HG02852 (cell line): ENCODE data around the gene HAUS1.
"Not testable (repeated sequence)": the region's sequence is repeated elsewhere in the genome, so short reads cannot be mapped to it uniquely, and the experiment has no call there.

Source experiments
- ATAC-seq: cut with Tn5 transposase; IDR thresholded peaks from one replicate; pipeline ENCODE4 v1.9.1; 2021; ENCODE audit warnings: mild to moderate bottlenecking, moderate library complexity; ENCODE audit not compliant: unreplicated experiment

HAUS1 gene

DNA sequence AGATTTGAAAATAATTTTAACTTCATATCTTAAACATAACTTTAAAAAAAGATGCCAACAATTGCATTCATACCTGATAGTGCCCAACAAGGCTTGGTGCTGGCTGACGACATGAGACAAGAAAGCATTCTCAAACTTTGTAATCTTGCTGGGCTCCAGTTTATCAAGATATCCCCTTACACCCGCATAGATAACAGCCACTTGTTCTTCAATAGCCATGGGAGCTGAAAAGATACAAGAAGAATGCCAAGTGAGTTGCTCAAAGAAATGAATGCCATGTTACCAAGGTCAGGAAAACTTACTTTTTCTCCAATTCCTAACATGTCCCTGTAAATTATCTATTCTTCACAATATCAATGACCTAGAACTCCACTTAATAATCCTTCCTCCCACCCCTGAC, 19.8 kb upstream of the HAUS1 start:
- no peak for ATAC-seq

DNA sequence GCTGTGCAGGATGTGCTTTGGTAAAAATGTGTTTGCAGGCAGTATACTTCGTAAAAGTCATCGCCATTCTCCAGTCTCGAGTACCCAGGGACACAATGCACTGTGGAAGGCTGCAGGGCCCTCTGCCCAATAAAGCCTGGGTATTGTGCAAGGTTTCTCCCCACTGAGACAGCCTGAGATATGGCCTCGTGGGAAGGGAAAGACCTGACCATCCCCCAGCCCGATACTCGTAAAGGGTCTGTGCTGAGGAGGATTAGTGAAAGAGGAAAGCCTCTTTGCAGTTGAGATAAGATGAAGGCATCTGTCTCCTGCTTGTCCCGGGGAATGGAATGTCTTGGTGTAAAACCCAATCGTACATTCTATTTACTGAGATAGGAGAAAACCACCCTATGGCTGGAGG, 15.7 kb upstream of the HAUS1 start:
- not testable (repeated sequence) for ATAC-seq

DNA sequence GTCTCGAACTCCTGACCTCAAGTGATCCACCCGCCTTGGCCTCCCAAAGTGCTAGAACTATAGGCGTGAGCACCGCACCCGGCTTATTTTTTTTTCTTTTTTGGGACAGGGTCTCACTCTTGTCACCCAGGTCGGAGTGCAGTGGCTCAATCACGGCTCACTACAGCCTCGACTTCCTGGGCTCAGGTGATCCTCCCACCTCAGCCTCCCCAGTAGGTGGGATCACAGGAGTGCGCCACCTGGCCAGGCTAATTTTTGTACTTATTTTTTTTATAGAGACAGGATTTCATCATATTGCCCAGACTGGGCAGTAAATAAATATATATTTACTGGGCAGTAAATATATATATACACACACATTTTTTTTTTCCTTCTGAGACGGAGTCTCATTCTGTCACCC, 8.7 kb upstream of the HAUS1 start:
- ATAC-seq, result no peak

DNA sequence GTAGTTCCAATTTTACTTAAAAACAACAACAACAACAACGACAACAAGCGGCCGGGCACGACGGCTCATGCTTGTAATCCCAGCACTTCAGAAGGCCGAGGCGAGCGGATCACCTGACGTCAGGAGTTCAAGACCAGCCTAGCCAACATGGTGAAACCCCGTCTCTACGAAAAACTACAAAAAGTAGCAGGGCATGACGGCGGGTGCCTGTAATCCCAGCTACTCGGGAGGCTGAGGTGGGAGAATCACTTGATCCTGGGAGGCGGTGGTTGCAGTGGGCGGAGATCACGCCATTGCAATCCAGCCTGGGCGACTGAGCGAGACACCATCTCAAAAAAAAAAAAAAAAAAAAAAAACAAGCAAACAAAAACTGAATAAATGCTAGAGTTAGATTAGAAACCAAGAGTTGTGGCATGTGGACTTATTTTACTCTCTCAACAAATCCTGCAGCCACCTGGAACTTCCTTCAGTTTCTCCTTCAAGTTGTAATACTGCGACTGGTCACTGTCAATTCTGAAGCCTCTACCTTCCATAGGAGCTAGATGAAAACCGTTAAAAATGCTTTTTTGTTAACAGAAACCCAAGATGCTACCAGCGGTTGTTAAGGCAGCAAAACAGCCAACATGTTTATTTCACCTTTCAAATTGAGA, 7.4 kb upstream of the HAUS1 start:
- ATAC-seq, result no peak

GRCh38 chr18:46097431-46097800, 6.8 kb upstream of the HAUS1 start:
- peak; percentile 23 for ATAC-seq

DNA sequence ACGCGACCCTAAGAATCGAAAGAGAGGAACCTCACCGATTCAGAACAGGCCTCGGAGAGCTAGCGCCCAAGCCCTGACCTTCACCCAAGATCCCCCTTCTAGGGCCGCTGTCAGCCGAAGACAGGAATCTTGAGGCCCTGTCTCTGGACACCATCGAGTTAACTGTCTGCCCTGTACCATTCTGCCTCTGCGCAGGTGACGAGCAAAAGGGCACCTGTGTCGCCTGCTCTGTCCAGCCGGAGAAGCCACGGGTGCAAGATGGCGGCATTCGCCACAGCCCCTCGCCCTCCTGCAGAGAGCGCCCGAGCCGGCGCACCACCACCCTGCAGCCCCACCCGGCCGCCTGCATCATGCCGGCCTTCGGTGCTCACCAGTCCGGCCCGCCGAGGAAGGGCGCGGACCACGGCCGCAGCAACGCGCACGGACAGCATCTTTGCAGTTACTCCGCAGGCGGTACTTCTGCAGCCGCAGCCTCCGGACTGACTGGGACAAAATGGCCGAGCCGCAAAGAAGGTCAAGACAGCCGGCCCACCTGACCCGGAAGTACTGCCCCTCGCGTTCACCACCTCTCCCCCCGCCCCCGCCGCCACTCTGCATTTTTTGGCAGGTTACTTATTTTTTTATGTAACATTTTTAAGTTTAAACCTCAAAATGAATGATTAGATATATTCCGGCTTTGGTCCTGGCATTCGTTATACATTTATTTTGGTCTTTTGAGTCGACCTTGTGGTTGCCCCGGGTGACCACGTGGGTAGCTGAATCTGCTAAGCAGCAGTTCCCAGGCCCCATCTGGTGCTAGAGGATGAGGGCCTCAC, 6.2 kb upstream of the HAUS1 start, which contains the start of gene ATP5F1A:
Gene ATP5F1A, minus strand, starts transcription at position 496 of the 815 bp plus-strand sequence. Its CDS starts 65 bp downstream, at position 431.
- peak; percentile 79 for ATAC-seq

- ATAC-seq, result no peak
These were observed 5.6 kb upstream of the HAUS1 start for GRCh38 chr18:46098616-46098933.

DNA sequence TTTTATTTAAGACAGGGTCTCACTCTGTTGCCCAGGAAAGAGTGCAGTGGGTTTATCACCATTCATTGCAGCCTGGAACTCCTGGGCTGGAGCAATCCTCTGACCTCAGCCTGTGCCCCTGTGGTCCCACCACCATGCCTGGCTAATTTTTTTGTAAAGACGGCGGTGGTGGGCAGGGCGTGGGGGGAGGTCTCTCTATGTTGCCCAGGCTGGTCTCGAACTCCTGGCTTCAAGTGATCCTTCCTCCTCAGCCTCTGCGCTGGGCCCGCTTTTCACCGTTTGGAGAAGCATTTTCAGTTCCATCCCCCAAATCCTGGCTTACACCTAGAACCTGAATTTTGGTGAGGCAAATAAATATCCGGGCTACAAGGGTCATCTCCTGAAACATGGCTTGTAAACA, 4.7 kb upstream of the HAUS1 start:
- ATAC-seq, result no peak

DNA sequence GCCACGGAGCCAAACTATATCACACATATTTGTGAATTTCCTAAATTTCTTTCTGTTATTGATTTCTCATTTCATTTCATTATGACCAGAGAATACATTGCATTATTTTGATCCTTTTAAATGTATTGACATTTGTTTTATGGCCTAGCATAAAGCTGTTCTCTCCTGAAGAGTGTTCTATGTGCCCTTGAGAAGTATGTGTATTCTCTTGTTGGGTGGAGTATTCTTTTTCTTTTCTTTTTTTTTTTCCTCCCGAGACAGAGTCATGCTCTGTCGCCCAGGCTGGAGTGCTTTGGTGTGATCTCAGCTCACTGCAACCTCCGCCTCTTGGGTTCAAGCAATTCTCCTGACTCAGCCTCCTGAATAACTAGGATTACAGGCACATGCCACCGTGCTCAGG, 5.2 kb downstream of the HAUS1 start:
- ATAC-seq, result no peak

DNA sequence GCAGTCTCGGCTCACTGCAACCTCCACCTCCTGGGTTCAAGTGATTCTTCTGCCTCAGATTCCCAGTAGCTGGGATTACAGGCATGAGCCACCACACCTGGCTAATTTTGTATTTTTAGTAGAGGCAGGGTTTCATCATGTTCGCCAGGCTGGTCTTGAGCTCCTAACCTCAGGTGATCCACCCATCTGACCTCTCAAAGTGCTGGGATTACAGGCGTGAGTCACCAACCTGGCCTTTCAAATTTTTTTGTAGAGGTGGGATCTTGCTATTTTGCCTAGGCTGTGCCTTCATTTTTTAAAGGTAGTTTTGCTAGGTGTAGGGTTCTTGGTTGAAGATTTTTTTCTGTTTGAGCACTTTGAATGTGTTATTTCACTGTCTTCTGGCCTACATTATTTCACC, 6.2 kb downstream of the HAUS1 start:
- no peak for ATAC-seq

GRCh38 chr18:46113751-46114150, 9.6 kb downstream of the HAUS1 start:
- ATAC-seq, result no peak

GRCh38 chr18:46126625-46127024, 22.4 kb downstream of the HAUS1 start:
- ATAC-seq, result not testable (repeated sequence)

- ATAC-seq, result no peak
These were observed 25.9 kb downstream of the HAUS1 start for GRCh38 chr18:46130061-46130460.

DNA sequence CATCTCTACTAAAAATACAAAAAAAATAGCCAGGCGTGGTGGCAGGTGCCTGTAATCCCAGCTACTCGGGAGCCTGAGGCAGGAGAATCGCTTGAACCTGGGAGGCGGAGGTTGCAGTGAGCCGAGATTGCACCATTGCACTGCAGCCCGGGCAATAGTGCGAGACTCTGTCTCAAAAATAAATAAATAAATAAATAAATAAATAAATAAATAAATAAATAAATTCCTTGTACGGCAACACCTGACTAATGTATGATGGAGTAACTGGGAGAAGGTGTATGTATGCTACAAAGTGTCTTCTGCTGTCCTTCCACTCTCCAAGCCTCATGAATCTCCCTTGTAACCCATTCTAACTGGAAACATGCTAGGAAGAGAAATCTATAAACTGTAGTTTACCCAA, 26.4 kb downstream of the HAUS1 start:
- ATAC-seq, result not testable (repeated sequence)

GRCh38 chr18:46133534-46133933, 29.3 kb downstream of the HAUS1 start:
- ATAC-seq, result no peak

DNA sequence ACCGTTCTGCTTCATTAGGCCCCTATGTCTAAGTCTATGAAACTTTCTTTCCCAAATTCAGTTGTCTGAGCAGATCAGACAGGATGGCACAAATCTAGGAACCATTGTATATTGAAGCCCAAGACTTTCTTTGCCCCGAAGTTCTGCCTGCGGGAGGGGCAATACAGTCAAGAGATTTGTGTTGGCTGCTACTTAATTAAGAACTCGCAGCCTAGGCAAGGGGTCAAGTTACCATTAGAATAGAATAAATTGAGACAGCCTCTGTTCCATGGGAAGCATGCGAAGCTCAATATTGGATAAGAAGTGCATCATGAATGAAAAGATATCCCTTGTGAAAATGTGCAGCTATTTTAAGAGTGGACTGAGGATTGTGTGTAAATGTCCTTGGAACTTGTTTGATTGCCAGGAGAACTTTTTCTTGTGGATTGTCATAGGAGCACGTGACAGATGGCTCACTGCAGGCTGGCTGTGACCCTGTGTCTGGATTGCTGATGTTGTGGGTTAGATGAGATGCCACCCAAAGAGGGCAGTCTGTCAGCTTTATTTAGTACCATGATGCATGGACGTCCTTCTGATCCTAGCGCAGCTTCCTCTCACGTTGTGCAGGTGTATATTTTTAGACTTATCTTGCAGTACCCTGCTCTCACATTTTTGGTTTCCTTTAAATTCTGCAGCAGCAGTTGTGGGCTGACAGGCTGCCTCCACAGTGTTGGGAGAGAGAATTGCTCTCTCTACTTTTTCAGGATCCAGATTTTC, 30.9 kb downstream of the HAUS1 start:
- no peak for ATAC-seq

- no peak for ATAC-seq
These were observed 36.0 kb downstream of the HAUS1 start for GRCh38 chr18:46140173-46140572.

GRCh38 chr18:46141199-46141598, 37.0 kb downstream of the HAUS1 start:
- no peak for ATAC-seq

- ATAC-seq, result no peak
These were observed 44.6 kb downstream of the HAUS1 start for GRCh38 chr18:46148810-46149209.

GRCh38 chr18:46152436-46152807, 48.2 kb downstream of the HAUS1 start:
- no peak for ATAC-seq

DNA sequence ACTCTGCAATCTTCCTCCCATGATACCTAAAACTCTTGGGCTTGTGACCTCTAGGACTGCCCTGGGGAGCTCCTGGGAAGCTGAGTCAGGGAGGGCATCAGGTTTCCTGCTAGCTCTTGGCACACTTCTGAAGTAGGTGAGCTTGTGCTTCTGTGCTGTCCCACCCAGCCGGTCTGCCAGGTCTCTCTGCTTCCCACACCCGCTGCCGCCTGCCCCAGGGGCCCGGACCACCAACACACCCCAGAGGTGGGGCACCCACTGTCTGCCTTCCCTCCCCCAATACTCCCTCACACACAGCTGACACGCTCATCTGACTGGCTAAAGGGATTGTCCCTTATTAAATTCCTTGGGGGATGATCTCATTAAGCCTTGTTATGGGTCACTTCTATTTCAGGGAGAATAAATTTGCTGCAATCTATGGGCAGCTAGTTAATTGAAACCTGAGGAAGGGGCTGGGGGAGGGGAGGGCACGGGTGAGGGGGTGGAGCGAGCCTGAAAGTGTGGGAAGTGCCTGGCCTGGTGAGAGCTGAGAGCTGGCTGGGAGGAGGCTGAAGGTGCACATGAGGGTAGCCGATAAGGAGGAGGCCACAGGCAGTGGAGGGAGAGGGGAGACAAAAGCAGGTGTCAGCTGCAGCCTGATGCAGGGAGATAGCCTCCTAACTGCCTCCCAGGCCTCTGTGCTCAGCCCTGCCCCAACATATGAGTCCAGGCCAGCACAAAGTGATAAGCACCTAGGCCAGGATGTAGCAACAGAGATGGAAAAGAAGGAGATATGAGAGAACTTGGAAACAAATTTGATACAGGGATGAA, 48.8 kb downstream of the HAUS1 start:
- ATAC-seq, result no peak
